CD4-positive, alpha-beta T cell treated with Interleukin-12 subunit alpha and Interleukin-12 subunit beta, for 1 hour (primary cell): ENCODE data around the gene CACNA1D.

Experiments
- DNase-seq: peaks from one replicate; pipeline ENCODE4 v3.0.0-alpha.2; 2020

CACNA1D gene

DNA sequence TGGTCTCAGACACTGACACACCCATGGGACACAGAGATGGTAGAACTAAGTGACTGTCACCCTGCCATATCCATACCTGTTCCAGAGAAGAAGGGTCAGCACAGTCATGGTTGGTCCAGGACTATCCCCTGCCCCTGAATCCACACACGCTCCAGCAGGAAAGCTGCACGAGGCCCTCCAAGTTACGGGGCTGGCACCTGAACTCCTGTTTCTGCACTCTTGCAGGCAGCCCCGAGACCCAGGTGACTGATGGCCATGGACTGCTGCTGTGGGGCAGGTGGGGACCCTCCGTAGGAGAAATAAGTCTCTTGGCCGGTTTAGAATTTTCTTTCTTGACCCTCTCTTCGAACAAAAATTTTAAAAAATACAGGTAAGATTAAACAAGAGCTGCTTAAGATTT is 321.2 kb downstream of the CACNA1D start:
- no peak for DNase-seq

DNA sequence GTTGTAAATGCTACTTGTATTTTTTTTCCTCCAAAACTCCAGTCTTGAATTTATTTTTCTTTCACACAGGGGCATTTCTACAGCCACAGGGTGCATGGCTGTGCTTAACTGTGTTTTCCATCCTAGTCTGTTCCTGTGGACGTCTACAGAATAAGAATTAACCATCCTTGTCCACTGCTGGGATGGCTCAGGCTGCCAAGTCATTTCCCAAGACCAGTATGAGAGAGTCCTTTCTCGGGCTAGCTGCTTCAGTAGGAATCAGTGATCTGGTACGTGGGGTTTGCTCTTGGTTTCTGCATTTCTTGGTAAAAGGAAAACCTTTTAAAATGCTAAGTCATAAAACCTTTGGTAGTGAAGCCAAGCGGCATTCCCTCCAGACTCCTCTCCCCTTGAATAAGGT is 322.0 kb downstream of the CACNA1D start:
- no peak for DNase-seq

DNA sequence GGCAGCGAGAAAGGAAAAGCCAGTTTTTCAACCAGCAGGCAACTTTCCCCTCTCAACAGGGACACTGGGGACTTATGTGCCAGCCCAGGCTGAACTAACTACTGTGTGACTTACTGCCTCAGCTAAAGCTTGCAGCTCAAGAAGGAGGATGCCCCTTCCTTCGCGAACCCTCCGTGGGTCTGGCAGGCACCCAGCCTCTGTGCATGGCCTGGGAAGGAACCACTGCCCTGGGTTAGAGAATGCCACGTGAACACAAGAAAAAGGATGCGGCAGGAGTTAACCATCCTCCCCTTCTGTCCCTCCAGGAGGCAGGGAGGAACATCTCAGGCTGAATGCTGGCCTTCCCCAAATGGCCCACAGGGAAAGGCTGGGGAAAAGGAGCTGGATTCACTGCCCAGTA is 322.8 kb downstream of the CACNA1D start:
- DNase-seq, result no peak

DNA sequence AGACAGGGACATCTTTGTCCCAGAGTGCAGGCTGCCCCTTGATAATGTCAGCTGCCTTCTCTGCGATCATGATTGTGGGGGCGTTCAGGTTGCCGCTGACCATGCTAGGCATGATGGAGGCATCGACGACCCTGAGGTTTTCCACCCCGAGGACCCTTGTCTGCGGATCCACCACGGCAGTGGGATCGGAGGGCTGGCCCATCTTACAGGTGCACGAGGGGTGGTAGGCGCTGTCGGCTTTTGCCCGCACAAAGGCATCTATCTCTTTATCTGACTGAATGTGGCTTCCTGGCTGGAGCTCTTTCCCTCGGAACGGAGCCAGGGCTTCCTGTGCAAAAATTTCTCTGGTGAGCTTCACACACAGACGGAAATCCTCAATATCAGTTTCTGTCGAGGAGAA is 323.4 kb downstream of the CACNA1D start:
- no peak for DNase-seq

DNA sequence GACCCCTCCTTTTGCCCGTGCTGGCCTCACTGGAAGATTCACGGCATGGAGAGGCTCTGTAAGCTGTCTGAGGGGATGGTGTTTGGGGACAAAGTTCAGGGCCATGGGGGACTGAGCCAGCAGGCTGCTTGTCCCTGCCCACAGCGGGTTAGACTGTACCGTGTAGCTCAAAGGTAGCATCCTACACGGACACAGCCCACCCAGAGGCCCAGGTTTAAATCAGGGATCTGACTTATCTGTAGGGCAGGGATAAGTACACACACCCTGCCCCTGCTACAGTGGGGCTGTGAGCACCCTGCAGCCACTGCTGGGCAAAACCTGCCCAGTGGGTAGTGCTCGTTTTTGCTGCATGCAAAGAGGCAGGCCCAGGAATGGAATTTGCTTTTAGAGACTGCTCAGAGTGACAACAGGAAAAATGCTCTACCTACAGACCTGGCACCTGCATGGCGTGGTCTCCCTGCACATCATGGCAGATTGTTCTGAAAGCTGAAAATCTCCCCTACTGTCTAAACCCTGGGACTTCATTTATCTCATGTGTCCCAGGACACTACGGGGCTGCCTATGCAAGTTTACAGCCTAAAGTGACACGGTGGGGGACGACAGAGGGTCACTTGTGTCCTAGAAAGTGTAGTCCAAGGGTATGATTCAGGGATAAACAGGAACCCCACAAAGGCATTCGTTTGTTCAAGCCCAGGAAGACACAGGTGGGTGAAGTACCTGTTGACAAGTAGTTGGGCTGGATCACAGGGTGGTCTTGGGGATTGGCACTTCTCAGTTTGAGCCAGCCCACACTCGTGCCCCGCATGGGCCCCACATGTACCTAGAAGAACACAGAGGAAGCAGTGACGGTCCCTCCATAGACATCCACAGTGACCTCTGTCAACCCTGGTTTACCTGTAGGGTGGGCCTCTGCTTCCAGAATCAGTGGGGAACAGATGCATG is 324.1 kb downstream of the CACNA1D start:
- no peak for DNase-seq

DNA sequence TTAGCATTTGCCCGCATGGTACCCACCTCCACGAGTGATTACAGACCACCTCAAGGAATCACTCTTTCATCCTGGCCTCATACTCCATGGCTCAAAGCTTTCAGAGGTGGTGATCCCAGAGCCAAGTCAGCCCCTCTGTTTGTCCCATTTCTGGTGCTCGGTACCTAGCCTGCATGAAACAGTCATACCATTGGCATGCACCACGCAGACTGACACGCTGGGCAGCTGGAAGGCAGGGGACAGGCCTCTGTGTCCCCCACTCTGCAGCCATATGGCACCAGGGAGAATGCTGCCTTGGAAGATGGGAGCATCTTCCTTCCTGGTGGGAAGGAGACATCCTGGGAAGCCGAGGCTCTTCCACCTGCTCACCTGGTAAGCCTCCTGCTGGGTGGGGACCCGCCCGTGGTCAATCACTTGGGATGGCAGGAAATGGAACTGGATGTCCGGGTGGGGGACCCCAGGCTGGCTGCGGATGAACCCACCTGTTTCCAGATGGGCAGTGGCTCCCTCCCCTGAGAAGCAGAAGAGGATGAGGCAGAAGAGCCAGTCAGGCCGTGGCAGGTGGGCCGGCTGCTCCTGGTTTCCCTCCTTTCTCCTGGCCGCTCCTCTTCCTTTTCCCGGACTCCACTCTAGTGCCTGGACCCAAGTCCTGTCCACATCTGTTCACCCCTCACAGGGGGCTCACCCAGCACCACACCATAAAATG is 324.9 kb downstream of the CACNA1D start:
- no peak for DNase-seq

DNA sequence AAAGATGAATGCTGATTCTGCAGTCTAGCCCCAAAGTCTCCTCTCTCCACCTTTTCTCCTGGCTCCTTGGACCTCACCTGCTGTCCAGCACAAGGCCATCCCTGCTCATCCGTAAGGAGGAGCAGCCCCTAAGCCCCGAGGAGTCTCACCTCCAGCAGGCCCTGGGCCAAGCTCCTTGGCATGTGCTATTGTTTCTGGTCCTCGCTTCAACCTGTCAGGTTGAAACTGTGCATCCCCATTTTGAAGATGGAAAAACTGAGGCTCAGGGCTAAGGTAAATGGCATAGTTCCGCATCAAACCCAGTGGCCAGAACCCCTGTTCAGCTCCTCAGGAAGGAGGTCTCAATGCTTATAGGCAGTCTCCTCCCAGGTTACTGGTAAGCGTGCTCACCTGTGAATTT is 325.7 kb downstream of the CACNA1D start:
- DNase-seq, result no peak

DNA sequence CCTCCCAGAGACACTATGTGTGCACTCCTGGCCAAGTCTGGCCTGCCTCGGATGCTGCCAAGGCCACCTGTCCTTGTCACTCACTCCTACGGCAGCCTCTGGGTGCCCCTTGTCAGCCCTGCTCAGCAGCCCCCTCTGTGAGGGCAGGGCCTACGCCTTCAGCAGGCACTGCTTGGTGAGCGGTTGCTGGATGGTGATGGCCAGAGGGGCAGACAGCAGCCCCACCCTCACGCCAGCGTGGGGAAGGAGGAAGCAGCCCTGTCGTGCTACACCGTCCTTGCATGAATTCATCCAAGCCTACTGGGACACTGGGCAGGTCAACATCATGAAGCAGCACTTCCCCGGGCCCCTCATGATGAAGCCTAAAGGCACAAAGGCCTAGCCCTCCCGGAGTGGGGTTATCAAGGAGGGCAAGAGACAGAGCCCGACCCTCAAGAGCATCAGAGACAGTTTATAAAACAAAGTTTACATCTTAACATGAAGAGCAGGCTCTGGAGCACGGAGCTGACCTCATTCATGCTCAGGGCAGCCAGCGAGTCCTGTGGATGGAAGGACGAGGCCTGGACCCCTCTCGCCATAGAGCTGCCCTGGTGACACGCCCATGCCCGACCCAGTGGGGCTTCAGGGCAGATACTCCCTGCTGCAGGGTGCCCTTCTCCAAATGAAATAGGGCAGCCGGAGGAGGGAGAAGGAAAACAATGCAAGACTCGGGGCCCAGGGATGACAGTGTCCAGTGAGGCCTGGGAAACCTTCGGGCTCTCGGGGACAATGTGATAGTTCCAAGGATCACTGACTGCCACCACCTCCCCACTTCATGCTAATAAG is 326.6 kb downstream of the CACNA1D start:
- no peak for DNase-seq

DNA sequence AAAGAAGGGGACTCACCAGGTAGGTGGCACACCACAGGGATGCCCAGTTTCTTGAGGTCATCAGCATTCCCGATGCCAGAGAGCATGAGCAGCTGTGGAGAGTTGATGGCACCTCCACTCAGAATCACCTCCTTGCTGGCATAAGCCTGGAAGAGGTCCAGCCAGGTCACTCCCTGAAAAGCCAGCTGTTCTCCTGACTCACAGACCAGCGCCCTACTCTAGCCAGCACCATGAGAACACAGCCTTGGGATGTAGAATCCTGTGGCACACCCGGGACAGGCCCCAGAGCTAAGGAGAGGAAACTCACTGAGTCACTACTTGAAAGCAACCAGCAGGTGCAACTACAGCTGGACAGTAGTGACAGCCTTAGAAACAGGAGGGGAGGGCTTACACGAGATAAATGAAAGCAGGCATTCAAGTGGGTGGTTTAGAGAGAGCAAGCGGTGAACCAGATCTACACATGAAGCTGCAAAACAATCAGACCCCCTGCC is 327.3 kb downstream of the CACNA1D start:
- no peak for DNase-seq

DNA sequence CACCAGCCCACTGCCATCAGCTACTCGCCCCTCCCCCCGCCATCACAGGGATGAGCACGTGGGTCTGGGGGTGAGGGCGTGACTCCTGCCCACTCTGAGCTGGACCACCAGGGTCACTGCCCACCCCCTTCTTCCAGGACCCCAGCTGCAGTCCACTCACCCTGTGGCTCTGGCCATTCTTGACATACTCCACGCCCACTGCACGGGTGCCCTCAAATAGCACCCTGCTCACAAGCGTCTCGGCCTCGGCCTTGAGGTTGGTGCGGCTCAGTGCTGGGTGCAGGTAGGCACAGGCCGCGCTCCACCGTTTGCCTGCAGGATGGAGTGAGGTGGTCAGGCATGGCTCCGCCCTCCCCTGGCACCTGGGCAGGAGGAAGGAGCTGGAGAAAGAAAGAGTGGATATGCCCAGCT is 327.9 kb downstream of the CACNA1D start:
- no peak for DNase-seq

DNA sequence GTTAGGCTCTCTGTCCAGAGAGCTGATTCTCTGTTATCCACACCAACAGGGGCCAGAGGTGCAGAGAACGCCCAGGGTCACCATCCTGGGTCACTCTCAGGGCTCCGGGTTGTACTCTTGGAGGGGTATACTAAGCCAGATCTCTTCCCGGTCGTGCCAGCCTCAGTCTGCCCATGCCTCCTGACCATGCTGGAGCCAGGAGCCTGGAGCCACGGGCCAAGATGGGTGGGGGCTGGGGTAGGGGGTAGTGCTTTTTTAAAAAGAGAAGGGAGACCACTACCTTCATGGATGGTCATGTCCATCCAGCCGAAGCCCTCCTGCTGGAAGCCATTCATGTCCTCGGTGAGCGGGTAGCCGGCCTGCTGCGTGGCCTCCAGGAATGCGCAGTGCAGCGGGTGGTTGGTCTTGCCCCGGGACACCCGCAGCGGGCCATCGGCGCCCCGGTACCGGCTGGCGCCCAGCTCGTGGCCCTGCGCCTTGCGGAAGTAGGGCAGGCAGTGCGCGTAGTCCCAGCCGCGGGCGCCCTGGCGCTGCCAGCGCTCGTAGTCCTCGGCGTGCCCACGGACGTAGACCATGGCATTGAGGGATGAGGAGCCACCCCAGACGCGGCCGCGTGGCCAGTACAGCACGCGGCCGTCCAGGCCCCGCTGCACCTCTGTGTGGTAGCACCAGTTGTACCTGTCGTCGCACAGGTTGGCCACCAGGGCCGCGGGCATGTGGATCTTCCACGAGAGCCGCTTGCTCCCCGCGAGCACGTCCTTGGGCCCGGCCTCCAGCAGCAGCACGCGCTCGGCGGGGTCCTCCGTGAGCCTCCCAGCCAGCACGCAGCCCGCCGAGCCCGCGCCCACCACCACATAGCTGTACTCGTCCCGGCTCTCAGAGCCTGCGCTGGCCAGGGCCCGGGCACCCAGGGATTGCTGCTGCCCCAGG is 328.9 kb downstream of the CACNA1D start:
- no peak for DNase-seq

DNA sequence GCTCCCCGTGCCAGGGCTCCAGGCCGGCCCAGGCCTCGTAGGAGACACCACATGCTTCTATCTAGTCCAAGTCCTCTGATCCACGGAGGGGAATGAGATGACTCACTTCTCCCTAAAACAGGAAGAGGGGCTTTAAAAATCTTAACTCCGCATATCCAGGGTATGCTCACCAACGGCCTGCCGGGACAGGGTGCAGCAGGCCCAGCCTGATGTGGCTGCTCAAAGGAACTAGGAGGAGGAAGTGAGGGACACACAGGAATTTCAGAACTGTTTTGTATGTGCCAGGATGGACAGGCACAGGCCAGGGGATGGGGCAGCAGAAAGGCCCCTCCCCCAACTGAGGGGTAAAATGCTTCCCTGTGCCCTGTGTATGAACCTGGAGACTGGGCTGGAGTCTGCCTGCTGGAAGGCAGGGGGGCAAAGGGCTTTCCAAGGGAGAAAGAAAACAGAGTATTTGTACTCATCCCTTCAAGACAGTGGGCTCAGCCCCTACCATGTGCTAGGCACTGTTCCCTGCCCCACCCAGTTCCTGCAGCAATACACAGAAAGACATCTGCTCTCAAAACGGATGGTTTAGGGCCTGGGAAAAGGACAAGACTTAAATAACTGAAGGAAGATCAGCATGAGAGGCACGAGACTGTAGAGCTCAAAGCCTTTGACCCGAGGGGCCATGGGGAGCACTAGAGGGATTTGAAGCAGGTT is 329.7 kb downstream of the CACNA1D start:
- DNase-seq, result no peak

DNA sequence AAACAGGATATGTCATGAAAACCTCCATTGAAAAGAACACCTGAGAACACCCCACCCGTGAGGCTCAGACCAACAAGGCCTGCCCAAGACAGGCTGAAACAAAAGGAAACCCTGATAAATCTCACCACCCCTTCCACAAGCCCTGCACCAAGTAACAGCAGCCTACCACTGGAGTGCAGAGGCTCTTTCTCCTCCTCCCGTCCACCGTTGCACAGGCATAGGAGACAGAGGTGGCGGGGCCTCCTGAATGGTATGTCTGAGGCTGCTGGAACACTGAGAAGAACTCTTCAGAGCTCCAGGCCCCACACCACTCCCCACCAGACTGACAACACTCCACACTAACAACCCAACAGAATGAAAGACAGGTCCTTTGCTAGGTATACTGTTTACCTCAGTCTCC is 330.4 kb downstream of the CACNA1D start:
- DNase-seq, result no peak

DNA sequence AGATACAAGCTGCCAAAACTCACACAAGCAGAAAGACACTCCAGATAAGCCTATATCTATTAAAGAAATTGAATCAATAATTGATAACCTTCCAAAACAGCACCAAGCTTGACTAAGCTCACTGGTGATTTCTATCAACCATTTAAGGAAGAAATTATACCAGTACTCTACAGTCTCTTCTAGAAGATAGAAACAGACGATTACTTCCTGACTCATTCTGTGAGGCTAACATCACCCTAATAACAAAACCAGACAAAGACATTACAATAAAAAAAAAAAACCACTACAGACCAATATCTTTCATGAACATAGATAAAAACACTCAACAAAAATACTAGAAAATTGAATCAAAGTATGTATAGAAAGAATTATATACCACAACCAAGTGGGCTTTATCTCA is 331.6 kb downstream of the CACNA1D start:
- DNase-seq, result no peak

DNA sequence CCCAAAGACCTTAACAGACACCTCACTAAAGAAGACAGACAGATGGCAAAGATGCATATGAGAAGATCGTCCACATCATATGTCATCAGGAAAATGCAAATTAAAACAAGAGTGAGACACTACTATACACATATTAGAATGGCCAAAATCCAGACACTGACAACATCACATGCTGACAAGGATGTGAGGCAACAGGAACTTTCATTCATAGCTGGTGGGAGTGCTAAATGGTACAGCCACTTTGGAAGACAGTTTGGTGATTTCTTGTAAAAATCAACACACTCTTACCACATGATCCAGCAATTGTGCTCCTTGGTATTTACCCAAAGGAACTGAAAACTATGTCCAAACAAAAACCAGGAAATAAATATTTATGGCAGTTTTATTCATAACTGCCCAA is 334.2 kb downstream of the CACNA1D start:
- no peak for DNase-seq

DNA sequence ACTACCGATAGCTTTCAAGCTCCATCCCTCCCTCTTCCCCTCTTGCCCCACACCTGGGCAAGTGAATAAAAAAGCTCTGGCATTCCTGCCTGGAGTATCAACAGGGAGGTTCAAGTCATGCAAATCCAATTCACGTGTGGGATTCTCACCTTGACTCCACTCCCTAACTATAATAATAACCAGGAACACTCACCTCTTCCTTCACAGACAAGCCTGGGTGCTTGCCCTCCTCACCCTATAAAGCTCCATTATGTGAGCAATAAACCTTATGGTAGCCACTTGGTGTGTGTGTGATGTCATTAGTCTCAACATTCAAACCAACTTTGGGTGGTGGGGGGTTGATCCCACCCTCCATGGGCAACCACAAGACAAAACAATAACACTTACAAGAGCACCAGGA is 335.2 kb downstream of the CACNA1D start:
- no peak for DNase-seq

DNA sequence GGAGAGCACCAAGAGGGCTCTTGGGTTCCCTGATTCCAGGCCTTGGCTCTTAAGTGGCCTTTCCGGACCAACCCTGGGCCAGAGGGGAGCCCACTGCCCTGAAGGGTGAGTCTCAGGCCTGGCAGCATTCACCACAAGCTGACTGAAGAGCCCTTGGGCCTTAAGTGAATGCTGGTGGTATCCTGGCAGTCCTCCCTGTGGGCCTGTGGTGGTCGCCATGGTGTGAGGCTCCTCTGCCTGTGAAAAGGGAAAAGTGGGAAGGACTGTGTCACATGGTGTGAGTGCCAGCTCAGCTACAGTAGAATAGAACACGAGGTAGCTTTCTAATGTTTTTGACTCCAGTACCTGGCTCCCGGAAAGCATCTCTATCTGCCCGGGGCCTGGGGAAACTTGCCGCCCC is 336.5 kb downstream of the CACNA1D start:
- no peak for DNase-seq

DNA sequence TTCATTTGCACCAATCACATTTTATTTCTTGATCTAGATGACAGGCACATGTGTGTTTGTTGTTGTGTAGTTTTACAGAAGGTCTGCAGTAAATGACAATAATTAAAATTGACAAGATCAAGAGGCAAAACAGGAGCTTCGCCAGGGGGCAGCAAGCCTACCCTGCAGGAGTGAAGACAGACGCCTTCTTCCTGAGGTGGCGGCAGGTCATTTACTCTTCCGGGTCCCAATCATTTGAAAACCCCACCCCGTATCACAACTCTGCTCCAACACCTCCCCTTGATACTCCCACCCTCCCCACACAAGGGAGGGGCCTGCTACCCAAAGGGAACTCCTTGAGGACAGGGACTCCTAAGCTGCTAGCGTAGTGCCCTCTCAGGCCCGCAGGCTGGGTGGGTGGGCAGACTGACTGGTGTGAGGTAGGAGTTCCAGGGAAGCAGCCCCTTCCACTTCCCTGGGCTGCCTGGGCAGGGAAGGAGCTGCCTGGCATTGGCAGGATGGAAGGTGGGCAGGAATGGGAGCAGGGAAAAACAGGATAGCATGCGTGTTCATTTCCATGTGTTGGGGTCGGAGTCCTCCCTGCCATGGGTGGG is 338.7 kb downstream of the CACNA1D start:
- no peak for DNase-seq

DNA sequence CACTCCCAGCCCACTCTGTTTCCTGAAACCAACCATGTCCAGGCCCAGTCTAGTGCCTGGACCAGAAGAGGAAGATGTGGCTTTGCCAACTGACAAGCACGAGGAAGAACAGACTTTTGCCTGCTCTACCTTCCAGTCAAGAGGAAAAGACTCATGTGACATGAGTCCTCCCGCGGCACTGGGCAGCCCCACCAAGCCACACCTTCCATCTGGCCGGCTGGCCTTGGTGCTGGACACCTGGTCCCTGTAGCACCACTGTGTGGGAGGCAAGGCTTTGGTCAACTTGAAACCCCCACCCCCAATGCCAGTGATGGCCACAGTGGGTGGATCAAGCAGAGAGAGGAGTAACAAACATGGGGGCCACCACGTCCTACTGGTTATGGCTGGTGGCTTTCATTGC is 339.3 kb downstream of the CACNA1D start:
- DNase-seq, result no peak

DNA sequence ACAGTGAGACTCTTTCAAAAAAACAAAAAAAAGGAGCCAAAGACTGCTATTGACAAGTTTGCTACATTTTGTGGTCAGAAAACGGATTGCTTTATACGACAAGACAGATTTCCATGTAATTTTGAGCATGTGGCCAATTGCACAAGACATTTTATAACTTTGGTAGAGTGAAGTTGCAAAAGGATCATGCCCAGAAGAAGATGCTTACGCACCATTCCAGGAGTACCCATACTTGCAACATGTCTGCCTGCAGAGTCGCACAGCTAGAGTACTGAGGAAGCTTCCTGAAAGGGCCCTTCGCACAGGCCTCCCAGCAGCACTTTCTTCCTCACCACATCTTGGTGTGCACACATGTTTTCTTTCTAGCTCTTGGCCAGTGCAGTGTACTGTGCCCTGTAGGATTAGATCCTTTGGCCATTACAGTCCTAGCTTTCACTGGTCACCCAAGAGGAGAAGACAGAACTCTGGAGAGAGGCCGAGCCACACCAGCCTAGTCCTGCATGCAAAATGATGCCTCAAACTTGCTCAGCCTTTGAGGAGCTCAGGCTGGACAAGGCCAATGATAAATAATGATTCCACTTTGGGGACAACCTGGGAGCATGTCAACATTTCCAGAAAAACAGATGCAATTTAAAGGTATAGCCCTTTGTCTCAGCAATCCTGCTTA is 340.2 kb downstream of the CACNA1D start:
- DNase-seq, result no peak
